CD4-positive, alpha-beta T cell treated with Interleukin-10 for 1 hour (primary cell): ENCODE results near the gene NTRK2.

Source experiments
- DNase-seq: peaks from one replicate; pipeline ENCODE4 v3.0.0-alpha.2; 2020

Gene NTRK2

DNA sequence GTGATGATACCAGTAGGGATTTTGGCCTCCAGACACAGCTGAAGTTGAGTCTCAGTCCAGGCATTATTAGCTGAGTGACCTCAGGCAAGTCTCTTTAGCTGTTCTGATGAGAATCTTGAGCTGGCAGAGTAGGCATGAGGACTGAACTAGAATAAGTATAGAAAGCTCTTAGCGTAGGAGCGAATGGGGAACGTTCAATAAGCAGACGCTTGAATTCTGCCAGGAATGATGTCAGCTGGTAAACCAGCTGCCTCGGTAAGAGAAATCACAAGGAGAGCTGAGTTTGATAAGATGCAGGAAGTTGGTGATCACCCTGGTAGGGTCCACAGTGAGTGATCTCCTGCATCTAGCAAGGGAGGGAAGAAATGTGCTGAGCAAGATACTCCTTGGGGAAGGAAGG, 280.4 kb downstream of the NTRK2 start:
- no peak for DNase-seq

GRCh38 chr9:84950879-84951811, 281.6 kb downstream of the NTRK2 start:
- DNase-seq, result no peak

- no peak for DNase-seq
Measured at GRCh38 chr9:84953252-84953773, 283.8 kb downstream of the NTRK2 start.

DNA sequence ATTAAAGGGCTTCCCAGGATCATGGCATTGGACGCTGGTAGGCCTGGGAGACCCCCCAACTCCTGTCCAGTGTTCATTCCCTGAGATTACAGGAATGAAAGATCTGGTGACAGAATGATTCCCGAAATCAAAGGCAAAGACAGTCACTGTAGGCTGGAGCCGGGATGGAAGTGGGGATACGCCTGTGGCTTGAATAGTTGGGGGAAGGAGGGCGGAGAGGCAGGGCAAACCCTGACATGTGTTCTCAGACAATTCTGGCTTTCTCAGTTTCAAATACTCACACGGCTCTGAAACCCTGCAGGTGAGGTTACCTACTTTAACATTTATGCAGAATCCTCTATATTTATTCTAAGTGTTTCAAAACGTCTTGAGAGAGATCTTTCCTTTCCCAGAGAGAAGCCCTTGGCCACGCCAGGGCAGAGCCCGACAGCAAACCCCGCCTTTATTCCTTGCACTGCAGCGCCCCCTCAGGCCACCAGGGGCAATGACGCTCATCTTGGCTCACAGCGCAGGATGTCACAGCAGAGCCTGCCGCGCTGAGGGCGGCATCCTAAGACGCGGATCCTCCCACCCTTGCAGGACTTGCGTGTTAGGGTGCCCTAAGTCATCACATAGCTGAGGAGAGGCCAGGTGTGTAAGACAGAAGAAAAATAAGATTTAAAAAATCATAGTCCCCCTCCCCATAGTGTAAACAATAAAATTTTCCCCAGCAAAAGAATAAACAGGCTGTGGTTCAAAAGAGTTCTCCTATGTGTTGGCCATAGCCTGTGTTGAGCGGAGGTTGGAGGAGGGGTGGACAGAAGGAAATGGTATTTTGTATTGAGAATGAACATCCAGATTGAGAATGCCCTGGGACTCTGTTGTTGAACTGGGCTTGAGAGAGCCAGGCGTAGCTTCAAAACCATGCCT, 284.5 kb downstream of the NTRK2 start:
- DNase-seq, result peak; percentile 25

DNA sequence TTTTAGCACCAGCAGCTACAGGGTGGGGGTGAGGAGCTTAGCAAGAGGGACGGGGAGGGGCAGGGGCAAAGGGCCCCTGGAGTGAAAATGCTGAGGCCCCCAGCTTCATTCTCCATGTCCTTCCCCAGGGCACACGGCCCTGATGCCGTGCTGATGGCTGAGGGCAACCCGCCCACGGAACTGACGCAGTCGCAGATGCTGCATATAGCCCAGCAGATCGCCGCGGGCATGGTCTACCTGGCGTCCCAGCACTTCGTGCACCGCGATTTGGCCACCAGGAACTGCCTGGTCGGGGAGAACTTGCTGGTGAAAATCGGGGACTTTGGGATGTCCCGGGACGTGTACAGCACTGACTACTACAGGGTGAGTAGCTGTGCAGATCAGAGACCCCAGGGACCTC, 285.6 kb downstream of the NTRK2 start:
- no peak for DNase-seq

DNA sequence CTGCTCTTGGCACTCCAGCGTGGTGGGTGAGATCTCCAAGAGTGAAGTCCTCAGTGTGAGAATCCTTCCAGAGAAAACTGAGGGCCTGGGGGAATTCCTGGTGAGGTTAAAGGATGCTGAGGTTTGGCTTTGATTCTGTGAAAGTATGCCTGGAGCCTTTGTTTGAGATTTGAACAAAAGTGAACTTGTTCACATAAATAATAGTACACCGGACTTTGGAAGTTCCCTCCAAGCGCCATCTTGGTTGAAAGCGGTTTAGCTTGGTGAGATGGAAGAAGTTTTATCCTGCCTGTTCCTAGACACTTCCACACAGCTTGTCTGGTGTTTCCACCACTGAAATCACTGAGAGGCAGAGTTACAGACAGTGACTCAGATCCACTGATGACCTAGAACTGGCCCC, 286.4 kb downstream of the NTRK2 start:
- DNase-seq, result no peak

DNA sequence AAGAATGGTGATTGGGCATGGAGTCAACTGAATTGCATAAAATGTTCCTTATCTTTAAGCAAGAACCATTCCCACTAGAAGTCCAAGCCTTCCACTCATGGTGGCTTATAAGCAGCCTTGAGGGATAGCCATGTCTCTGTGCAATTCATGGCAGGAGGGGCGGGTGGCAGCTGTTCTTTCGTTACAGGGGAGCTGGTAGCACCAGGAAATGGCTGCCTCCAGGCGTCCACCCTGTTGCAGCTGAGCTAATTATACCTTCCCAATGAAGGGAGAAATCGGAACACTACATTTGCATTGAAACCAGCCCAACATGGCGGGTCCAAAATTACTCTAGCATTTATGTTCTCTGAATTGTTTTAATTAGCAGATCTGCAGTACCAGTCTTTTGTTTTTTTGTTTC, 289.8 kb downstream of the NTRK2 start:
- DNase-seq, result no peak

DNA sequence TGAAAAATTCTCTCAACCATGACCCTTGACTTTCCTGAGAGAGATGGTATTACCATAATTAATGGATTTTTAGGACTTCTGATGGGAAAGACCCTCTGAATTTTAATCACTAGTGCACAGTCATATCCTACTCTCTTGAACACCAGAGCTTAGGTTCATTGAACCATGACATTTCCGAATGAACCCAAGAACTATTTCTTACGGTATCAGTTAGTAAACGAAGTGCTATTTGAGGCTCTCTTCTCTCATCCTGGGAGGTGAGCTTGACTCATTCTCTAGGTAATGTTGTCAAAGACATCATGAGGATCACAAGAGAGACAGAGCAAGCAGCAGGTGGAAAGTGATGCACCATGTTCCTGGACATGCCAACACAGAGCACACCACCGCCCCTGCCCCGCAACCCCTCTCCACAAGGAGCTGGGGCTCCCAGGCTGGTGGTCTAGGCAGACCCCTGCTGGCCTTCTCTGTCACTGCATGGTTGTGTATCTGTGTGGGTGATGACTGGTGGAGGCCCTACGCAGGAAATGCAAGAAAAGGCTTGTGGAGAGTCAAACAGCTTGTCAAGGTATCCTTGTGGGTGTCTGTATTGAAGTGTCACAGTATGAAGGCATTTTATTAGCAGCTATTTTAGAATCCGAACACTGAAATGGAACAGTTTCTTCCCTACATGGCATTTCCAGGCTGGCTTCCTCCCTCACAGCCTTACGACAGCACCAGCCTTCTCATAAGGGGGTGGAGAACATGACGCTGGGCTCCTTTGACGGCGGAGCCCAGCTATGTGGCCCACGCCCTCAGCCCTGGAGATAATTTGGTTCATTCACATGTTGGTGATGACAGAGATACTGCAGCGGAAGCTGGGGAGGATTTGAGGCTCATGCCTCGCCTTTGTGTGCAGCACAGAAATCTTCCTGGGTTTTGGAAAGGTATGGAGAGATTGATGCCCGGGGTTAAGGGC, 297.6 kb downstream of the NTRK2 start:
- no peak for DNase-seq

DNA sequence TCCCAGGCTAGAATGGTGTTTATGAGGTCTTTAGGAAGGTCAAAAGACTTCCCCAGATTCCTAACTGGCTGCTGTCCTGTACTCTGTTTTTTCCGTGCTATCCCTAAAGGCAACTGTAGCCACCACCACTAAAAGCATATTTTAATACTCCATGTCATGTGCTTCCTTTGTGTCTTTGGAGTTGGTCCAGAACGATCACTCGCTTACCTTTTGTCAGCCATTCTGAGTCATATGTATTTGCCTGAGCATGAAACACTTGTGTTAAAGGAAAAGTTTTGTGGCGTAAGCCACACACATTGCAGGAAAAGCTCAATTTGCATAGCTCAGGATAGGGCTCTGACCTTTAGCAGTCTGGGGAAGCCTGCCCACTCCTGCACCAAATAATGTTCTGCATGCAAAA, 299.6 kb downstream of the NTRK2 start:
- no peak for DNase-seq

DNA sequence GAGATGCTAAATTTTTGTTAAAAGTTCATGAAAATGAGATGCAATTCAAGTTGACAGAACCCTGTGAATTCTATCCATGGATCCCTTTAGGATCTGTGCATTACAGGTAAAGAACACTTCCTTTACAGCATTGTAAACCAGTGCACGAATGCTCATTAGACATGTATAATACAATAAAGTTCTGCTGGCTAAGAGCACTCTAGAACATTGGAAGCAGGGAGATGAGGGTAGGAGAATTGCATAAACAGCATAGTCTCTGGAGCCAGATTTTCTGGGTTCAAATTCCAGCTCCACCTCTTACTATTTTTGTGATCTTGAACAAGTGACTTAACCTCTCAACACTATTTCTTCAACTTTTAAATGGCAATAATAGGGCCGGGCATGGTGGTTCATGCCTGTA, 300.2 kb downstream of the NTRK2 start:
- DNase-seq, result no peak

DNA sequence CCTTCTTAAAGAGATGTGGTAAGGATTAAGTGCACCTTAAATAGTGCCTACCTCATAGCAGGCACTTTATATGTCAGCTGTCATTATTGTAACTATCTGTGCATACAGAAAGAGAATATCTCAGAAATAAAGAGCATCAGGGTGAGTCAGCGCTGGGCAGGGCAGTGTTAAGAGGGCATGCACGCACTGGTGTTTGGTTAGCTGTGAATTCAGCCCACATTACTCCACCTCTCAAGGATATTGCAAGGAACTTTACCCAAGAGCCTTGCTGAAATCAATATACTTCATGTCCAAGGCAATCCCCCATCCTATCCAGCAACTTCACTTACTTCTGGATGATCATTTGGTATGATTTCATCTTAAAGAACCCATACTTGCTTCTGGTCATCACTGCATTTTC, 300.9 kb downstream of the NTRK2 start:
- no peak for DNase-seq

- DNase-seq, result no peak
Measured at GRCh38 chr9:84971571-84971970, 302.0 kb downstream of the NTRK2 start.

DNA sequence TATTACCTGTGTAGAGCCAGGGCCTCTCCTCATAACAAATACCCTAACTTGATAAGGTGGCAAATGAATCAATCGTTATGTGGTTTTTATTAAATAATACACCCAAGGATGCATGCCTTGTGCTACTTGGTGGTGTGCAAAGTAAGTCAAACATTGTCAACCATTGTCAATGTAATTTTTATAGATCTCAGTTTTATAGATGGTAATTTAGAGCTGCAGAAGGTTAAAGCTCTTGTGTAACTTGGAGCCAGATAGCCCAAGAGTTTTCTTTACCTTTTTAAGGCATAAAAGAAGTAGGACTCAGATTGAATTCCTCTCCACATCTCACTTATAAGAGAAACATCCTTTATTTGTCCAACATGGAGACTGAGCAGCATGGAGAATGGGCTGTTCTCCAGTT, 304.7 kb downstream of the NTRK2 start:
- DNase-seq, result no peak

DNA sequence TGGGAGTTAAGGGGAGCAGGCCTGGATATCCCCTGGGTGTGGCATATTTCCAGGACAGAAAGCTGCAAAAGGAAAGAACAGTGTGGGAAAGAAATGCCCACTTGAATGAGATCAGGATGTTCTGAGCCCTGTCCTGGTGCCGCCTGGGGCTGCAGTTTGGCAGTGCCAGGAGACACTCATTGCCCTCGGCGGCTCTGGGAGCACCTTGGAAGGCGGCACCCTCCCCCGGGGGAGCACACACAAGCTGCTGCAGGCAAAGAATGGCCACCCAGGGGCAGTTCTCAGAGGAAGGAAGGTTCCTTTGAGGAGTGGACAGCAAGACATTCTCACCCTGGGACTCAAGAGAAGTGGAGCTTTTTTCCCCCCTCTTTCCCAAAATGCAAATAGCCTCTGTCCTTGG, 305.3 kb downstream of the NTRK2 start:
- no peak for DNase-seq

- no peak for DNase-seq
Measured at GRCh38 chr9:84975926-84976325, 306.4 kb downstream of the NTRK2 start.

- DNase-seq, result no peak
Measured at GRCh38 chr9:84978661-84979060, 309.1 kb downstream of the NTRK2 start.

- DNase-seq, result no peak
Measured at GRCh38 chr9:84983749-84984148, 314.2 kb downstream of the NTRK2 start.

GRCh38 chr9:84988621-84989020, 319.1 kb downstream of the NTRK2 start:
- DNase-seq, result no peak

- DNase-seq, result no peak
Measured at GRCh38 chr9:84990416-84990815, 320.9 kb downstream of the NTRK2 start.

DNA sequence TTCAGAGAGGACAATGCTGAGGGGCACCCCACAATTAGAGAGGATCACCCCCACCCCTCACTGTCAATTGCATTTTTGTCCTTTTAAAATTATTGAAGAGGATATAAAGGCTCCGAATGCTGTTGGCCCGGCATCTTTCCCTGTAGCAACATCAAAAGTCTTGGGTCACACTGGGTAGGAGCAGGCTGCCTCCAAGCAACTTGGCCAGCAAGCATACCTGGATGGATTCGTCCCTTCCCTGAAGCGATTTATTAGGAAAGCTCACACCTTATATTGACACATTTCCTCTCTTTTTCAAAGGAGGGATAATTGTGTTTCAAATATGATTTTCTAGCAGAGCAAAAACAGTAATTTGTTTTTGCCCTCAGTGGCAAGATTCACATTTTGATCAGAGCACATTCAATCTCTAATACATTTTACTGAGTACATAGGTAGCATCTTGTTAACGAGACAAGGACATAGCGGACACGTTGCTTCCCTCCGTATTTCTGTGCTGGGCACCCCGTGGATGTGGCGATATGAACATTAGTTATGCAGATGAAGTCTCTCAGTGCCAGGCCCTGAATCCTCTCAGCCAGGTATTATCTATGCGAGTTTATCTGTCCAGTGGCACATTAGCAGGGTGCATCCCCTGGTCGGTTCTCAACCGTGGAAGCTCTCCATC, 321.5 kb downstream of the NTRK2 start:
- no peak for DNase-seq

- no peak for DNase-seq
Measured at GRCh38 chr9:84991514-84991870, 322.0 kb downstream of the NTRK2 start.

- DNase-seq, result no peak
Measured at GRCh38 chr9:84992381-84992780, 322.9 kb downstream of the NTRK2 start.
